Left lung (tissue), 10 donors: ENCODE results near the gene HERC3. TPM values are rescaled to one million over a fixed set of nuclear protein-coding genes. Genes with fewer than 3 reads are reported as not detected.
A peak's percentile ranks its signal among the peaks of the same experiment; 100 is the strongest.

Experiments
- ATAC-seq: fragments of 200-7000 bp; cut with Tn5 transposase; one replicate; pipeline ENCODE4 v1.9.1; 2020; ENCODE audit warnings: moderate library complexity
- DNase-seq, 4 donors: peaks; one replicate each; pipeline ENCODE4 v3.0.0-alpha.2; 2013 to 2020
- H3K27ac ChIP-seq, 2 donors: fragments of 200-600 bp; sonication (generic) in 1 of 2; one replicate each; pipeline versions ENCODE4 v1.5.0 to v1.8.0; 2020 to 2021
- H3K27me3 ChIP-seq, 2 donors: fragments of 200-600 bp; sonication (generic) in 1 of 2; one replicate each; pipeline versions ENCODE4 v1.5.0 to v1.8.0; 2020 to 2021
- H3K36me3 ChIP-seq, 2 donors: fragments of 200-600 bp; sonication (generic) in 1 of 2; one replicate each; pipeline versions ENCODE4 v1.5.0 to v1.8.0; 2020 to 2021
- H3K4me1 ChIP-seq, 2 donors: fragments of 200-600 bp; one replicate each; pipeline ENCODE4 v1.8.0; 2021
- H3K4me3 ChIP-seq, 2 donors: fragments of 200-600 bp; sonication (generic) in 1 of 2; one replicate each; pipeline versions ENCODE4 v1.5.0 to v1.8.0; 2020 to 2021; ENCODE audit warnings: mild to moderate bottlenecking in 1 of 2
- H3K9me3 ChIP-seq, 2 donors: fragments of 200-600 bp; sonication (generic) in 1 of 2; one replicate each; pipeline versions ENCODE4 v1.5.0 to v1.8.0; 2020 to 2021
- intact Hi-C, 2 donors: fragments of 100-400 bp; cut with DNase I; formaldehyde crosslinking; loops; one replicate each; pipeline versions ENCODE4 v1.11.2 to v1.14.2; 2022
- polyA plus RNA-seq, 6 donors: library from polyadenylated mRNA; unstranded; fragments of 120-200 nt; gene quantifications; one replicate each; pipeline ENCODE4 v1.2.1, GENCODE V29; 2013; ENCODE audit not compliant: insufficient read length in 6 of 6
- total RNA-seq, 2 donors: library from RNA; stranded (reverse); fragmentation: NEBNext Ultra II Directional; extraction: Animal tissue kit (Norgen Biotek cat#: 25700); gene quantifications; one replicate each; pipeline ENCODE4 v1.2.1, GENCODE V29; 2021
- TF ChIP-seq, protein P1 (sequence below), 2 donors: fragments of 200-600 bp; sonication (generic) in 1 of 2; IDR thresholded peaks; one replicate each; pipeline versions ENCODE4 v1.5.0 to v1.8.0; 2021; ENCODE audit warnings: antibody characterized with exemption in 2 of 2
- donor health status: DM: no; HTN: yes; CAD: no.
- donor health status: DM: no; HTN: no; CAD: no.

The HERC3 gene
- total and polyA plus RNA-seq, 8 donors: 17.1 to 43.8 (median 22.2) TPM

DNA sequence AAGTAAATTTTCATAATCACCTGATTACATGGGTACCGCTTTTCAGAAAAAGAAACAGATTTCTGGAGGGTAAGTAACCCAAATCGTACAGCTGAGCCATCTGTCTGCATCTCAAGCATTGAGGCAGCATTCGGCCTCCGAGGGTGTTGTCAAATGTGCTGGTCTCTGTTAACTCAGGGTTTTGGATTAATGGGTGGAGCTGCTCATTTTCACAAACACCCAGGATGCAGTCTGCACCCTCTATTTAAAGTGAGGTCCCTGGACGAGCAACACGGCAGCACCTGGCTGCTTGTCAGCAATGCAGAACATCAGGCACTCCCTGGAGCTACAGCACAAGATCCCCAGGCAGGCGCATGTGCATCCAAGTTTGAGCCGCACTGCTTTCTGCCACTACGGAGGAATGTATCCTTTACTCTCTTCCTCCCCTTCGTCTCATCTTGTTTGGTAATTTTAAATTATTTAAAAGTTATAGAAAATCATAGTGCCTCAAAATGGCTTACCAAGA lies 130.0 kb downstream of the HERC3 start:
- Histone ChIP-seq H3K9me3 (peaks cover 0 to 3% of the 10 kb centered on the region in 2 donors), H3K36me3 (peaks cover 0 to 86% of the 10 kb centered on the region in 2 donors), H3K27ac (no peak overlapping the region), H3K4me3 (no peak overlapping the region), H3K27me3 (no peaks in the 10 kb centered on the region), H3K4me1 (peaks cover 5 to 9% of the 10 kb centered on the region in 2 donors)
- intact Hi-C loops: no loop called here
- ATAC-seq (no peak), DNase-seq (no peak)
- TF ChIP-seq, protein P1, sequence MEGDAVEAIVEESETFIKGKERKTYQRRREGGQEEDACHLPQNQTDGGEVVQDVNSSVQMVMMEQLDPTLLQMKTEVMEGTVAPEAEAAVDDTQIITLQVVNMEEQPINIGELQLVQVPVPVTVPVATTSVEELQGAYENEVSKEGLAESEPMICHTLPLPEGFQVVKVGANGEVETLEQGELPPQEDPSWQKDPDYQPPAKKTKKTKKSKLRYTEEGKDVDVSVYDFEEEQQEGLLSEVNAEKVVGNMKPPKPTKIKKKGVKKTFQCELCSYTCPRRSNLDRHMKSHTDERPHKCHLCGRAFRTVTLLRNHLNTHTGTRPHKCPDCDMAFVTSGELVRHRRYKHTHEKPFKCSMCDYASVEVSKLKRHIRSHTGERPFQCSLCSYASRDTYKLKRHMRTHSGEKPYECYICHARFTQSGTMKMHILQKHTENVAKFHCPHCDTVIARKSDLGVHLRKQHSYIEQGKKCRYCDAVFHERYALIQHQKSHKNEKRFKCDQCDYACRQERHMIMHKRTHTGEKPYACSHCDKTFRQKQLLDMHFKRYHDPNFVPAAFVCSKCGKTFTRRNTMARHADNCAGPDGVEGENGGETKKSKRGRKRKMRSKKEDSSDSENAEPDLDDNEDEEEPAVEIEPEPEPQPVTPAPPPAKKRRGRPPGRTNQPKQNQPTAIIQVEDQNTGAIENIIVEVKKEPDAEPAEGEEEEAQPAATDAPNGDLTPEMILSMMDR (IDR thresholded peaks at IDR 0.05): no peak

DNA sequence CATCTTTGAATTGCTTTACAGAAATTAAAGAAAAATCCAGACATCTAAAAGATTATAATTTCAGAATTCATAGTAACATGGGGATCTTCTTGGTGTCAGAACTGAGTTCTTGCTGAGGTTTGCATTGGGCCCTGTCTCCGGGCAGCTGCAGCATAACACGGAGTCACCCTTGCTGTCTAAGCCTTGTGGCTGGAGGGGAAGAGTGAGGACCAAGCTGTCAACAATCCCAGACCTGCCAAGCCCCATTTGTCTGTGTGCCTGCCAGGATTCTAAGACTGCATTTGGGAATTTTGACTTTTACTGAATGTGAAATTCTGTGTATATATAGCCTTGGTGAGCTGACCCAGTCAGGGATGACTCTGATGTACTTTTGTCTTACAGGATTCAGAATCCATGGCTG lies 130.5 kb downstream of the HERC3 start:
- H3K4me1 ChIP-seq: peaks cover 5 to 9% of the 10 kb centered on the region in 2 donors
- peak; percentile 59 for ATAC-seq
- H3K27me3 ChIP-seq: no peaks in the 10 kb centered on the region
- TF ChIP-seq, protein P1 (IDR thresholded peaks at IDR 0.05): no peak
- peak in 2 of 4 donors; percentile 49 to 62 for DNase-seq
- no peak overlapping the region for H3K27ac ChIP-seq
- H3K9me3 ChIP-seq: no peaks in the 10 kb centered on the region
- H3K4me3 ChIP-seq: no peak overlapping the region
- intact Hi-C loops: no loop called here
- peaks cover 0 to 86% of the 10 kb centered on the region in 2 donors for H3K36me3 ChIP-seq

DNA sequence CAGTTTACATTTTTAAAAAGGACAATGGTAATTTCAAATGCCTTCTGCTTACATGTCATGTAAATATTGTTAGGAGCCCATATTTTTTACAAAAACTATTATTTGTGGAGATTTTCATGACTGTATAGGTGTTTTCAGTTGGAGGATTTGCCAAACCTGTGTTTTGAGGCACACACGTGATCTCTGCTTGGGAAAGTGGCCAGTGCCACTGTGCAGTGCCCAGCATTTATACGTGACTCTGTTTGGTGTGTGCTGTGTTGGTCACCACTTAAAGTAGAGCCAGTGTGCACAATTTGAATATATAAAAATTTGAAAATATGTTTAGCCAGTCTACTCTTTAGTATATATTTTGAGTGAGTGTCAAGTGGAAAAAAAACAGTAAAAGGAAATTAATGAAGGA lies 132.1 kb downstream of the HERC3 start:
- Histone ChIP-seq H3K4me3 (no peak overlapping the region), H3K9me3 (no peaks in the 10 kb centered on the region), H3K36me3 (peaks cover 0 to 89% of the 10 kb centered on the region in 2 donors), H3K27me3 (no peaks in the 10 kb centered on the region), H3K27ac (no peak overlapping the region), H3K4me1 (peaks cover 0 to 5% of the 10 kb centered on the region in 2 donors)
- DNase-seq: no peak
- intact Hi-C loops: no loop called here
- TF ChIP-seq, protein P1 (IDR thresholded peaks at IDR 0.05): no peak
- ATAC-seq: no peak

DNA sequence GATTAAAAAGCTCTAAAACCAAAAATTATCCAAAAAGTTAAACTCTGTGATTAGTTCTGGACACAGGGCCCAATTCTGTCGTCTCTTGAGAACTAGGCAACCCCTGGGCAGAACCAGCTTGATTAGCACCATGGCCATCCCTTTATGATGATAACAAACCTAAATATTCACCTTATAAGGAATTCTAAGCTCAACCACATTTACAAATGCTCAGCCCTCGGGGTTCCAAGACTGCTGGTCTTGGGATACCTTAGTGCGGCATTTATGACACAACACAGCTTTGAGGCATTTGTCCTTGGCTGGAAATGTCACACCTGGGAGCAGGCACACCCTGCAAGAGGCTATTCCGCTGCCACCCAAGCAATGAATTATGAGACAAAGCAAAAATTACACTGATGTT lies 132.9 kb downstream of the HERC3 start:
- Histone ChIP-seq H3K36me3 (peaks cover 0 to 94% of the 10 kb centered on the region in 2 donors), H3K9me3 (no peaks in the 10 kb centered on the region), H3K4me1 (peaks cover 0 to 5% of the 10 kb centered on the region in 2 donors), H3K4me3 (no peak overlapping the region), H3K27ac (no peak overlapping the region), H3K27me3 (no peaks in the 10 kb centered on the region)
- DNase-seq (no peak), ATAC-seq (no peak)
- TF ChIP-seq, protein P1 (IDR thresholded peaks at IDR 0.05): no peak
- intact Hi-C loops: no loop called here

DNA sequence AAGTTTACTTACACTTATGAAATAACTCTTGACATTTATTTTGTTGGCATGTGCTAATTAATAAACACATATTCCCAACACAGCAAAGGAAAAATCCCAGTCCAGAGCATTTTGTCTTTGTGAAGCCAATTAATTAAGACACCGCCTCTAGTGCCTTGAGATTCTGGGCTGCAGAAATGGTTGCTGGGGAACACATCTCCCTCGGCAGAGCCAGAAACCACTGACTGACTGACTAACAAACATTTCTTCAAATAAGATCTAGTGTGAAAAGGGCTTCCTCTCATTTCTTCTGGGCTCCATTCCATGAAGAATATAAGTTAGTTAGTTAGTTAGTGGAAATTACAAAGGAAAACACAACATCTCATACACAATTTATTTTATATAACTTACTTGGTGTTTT lies 133.7 kb downstream of the HERC3 start:
- DNase-seq (no peak), ATAC-seq (no peak)
- Histone ChIP-seq H3K9me3 (no peaks in the 10 kb centered on the region), H3K36me3 (peaks cover 0 to 94% of the 10 kb centered on the region in 2 donors), H3K4me1 (peaks cover 0 to 3% of the 10 kb centered on the region in 2 donors), H3K27ac (no peak overlapping the region), H3K27me3 (no peaks in the 10 kb centered on the region), H3K4me3 (no peak overlapping the region)
- intact Hi-C loops: no loop called here
- TF ChIP-seq, protein P1 (IDR thresholded peaks at IDR 0.05): no peak
